DMS53 (cell line): ENCODE results near the gene TCEA3.

Experiments
- DNase-seq: peaks from one replicate; lab custom pipeline; 2025; lab: John Stamatoyannopoulos, UW

The TCEA3 gene

GRCh38 chr1:23446661-23447310, 22.2 kb upstream of the TCEA3 start:
- DNase-seq, result no peak

GRCh38 chr1:23444596-23445390, 20.2 kb upstream of the TCEA3 start:
- no peak for DNase-seq

DNA sequence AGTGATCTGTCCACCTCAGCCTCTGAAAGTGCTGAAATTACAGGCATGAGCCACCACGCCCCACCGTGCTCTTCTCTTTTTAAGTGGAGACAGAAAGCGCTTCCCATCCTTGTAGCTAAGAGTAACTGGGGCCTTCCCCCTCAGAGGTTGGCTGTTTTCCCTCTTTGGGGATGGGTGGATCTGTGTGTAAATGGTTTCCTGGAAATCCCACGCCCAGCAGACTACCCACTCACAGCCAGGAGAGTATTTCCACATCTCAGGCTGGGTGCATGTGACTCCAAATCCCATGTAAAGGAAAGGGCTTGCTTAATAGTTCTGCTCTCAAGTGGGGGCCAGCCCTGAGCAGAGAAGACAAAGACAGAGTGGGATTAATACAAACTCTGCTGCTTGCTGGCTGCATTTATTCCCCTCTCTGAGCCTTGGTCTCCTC, 19.6 kb upstream of the TCEA3 start:
- DNase-seq, result no peak

- no peak for DNase-seq
These were observed 18.2 kb upstream of the TCEA3 start for GRCh38 chr1:23442751-23443150.

DNA sequence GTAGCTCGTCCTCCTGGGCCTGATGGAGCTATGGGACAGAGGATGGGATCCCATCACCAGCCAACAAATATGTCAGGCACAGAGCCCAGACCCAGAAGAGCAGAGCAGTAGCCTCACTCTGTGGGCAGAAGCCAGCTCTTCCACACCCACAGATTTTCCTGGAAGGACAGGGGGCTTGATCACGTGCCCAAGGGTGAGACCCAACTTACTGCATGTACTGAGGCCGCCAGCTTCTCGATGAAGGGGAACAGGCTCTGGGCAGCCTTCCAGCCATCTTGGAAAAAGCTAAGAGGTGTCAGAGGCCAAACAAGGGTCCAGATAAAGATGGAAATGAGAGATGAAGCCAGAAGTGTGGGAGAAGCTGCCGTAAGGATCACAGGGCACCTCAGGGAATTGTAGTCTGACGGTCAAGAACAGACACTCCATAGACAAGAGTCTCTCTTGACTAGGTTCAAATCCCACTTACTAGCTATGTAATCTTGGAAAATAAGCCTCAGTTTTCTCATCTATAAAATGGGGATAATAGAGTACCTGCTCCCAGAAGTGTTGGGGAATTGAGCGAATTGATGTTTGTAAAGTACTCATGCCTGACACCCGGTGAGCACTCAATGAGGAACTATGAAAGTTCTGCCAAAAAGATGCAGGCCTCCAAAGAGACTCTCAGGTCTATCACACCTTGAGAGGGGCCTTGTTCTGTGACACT, 17.0 kb upstream of the TCEA3 start:
- no peak for DNase-seq

GRCh38 chr1:23438545-23438944, 14.0 kb upstream of the TCEA3 start:
- no peak for DNase-seq

DNA sequence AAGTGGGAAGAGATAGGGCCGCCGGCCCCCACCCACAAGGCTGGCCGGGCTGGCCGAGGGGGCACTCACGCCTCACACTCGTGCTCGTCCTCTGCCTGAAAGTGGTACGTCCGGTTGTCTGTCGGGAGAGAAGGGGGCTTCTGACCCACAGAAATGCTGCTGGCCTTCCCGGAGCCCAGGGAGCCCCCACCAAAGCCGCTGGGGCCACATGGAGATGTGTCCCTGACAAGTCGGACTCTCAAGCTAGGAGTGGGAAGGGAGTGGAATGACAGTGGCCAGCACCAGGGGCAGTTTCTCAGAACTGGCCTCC, 12.8 kb upstream of the TCEA3 start:
- no peak for DNase-seq

- no peak for DNase-seq
These were observed 12.2 kb upstream of the TCEA3 start for GRCh38 chr1:23436520-23437354.

GRCh38 chr1:23434260-23434775, 9.8 kb upstream of the TCEA3 start:
- DNase-seq, result no peak

DNA sequence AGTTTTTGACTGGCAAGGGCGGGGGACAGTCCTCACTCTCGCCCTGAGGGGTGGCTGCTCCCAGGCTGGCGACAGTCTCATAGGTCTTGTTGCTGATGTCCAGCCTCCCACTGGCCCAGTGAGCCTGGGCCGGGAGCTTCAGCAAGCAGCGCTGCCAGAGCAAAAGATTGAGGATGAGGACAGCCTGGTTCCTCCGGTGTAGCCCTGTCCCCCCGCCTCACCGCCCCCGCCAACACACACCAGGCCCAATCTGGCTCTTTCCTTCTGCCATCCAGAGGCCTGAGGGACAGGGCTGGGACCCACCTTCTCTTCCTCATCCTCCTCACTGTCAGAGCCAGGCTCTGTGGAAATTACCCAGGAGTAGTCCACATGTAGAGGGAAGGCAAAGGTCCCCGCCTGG, 8.6 kb upstream of the TCEA3 start:
- DNase-seq, result no peak

- no peak for DNase-seq
These were observed 6.9 kb upstream of the TCEA3 start for GRCh38 chr1:23431431-23431830.

DNA sequence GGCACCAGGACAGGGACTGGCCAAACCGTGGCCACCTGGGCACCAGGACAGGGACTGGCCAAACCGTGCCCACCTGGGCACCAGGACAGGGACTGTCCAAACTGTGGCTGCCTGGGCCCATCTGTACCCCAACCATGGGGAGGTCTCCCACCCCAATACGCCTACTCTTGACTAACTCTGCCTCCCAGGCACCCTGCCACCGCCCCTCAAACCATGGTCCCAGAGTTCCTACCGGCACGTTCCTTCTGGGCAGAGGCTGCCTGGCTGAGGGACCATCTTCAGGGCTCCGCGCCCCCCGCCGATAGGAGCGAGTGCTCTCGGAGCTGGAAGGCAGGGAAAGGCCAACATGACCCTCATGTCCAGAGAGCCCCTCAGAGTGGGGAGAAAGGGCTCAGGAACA, 6.3 kb upstream of the TCEA3 start:
- no peak for DNase-seq

DNA sequence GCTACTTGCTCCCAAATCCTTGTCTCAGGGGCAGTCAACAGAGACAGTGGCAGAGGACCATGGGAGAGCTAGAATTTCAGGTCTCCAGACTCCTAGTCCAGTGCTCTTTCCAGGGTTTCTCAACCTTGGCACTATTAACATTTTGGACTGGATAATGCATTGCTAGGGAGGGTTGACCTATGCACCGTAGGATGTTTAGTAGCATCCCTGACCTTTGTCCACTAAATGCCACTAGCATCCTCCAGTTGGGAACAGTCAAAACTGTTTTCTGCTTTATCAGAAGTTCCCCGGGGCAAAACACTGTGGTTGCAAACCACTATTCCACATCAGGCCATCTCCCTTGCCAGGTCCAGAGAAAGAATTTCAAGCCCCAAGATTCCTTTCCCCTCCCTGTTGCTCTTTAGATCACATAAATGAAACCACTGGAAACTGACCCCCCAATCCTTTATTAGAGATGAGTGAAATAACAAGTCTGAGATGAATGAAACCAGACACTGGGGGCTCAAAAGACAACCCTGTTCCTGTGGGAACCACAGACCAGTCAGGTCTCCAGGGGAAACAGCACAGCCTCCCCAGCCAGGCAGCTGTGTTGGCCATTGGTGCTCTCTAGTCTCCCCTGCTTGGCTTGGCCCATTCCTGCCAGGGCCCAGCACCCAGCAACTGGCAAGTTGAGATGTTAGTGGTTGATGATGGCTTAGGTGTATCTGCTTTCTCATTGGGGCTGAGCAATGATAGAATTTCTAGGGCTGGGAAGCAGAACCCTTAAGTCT, 3.8 kb upstream of the TCEA3 start:
- DNase-seq, result no peak

DNA sequence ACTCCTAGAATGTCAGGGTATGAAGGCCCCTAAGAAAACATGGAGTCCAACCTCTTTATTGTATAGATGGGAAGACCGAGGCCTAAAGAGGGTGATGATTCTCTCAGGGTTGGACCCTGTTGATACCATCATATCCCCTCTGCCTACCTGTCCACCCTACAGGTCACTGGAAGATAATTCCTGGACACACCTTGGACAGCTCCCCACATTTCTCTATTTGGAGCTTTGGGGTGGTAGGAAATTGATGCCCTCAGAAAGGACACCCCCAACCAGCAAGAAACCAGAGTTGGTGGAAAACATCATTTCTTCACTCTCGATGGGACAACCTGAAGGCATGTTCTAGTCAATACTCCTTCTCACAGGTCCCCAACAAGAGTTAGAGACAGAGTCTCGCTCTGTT, 3.0 kb upstream of the TCEA3 start:
- no peak for DNase-seq

GRCh38 chr1:23426828-23427227, 2.3 kb upstream of the TCEA3 start:
- no peak for DNase-seq

- DNase-seq, result no peak
These were observed 596 bp upstream of the TCEA3 start for GRCh38 chr1:23425193-23425494.

- DNase-seq, result peak; percentile 52
These were observed 894 bp downstream of the TCEA3 start for GRCh38 chr1:23423415-23424292.

DNA sequence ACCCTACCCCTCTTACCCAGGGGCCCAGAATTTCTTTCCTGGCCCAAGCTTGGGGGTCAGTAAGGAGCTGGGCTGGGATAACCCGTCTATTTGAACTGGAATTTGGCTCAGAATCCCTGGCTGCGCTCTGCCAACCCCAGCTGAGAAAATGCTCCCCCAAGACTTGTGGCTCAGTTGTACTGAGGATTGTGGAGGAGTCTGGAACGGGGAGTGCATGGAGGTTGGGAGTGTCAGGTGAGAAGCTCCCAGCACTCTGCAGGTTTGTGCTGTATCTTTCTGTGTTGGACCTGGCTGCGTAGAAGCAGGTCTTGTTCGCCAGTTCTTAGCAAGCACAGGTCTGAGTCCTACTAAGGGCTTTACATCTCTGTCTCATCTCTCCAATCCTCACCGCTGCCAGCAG, 1.6 kb downstream of the TCEA3 start:
- DNase-seq, result peak; percentile 35

GRCh38 chr1:23422241-23422877, 2.2 kb downstream of the TCEA3 start:
- peak; percentile 71 for DNase-seq

GRCh38 chr1:23421753-23422240, 2.8 kb downstream of the TCEA3 start:
- peak; percentile 89 for DNase-seq
